UCSD-AML1 (cell line): ENCODE results near the gene UBALD1.

Experiments used
- DNase-seq: peaks from one replicate; lab custom pipeline; 2025; ENCODE audit not compliant: unreplicated experiment; lab: John Stamatoyannopoulos, UW

UBALD1 gene

DNA sequence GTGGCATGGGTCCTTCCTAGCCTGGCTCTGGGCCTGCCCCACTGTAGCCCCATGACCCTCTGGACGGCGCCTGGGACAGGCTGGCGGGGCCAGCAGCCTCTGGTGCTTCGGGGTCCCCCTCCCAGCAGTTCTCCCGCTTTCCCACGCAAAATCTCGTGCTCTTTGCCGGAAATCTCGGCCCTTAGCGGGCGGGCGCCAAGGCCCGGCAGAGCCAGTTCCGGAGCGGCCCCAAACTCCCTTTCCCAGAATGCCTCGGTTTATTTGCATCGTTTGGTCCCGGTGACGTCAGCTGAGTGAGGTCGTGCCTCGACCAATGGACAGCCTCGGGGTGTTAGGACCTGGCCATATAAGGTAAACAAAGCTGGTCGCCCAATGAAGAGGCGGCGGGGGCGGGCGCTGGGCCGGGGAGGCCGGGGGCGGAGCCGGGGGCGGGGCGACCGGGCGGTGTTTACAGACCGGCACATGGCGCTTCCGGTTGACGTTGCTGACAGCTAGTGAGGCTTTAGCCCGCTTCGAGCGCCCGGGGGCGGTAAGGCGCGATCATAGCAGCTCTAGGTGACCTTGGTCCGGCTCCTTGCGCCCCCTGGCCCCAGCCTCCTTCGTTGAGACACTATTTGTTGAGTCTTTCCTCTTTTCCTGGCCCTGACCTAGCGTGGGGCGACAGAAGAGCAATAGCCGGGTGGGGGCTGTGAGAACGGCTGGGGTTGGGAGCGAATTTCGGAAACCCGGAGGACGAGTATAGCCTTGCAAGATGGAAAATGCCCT, 1.5 kb upstream of the UBALD1 start:
- peak; percentile 98 for DNase-seq

DNA sequence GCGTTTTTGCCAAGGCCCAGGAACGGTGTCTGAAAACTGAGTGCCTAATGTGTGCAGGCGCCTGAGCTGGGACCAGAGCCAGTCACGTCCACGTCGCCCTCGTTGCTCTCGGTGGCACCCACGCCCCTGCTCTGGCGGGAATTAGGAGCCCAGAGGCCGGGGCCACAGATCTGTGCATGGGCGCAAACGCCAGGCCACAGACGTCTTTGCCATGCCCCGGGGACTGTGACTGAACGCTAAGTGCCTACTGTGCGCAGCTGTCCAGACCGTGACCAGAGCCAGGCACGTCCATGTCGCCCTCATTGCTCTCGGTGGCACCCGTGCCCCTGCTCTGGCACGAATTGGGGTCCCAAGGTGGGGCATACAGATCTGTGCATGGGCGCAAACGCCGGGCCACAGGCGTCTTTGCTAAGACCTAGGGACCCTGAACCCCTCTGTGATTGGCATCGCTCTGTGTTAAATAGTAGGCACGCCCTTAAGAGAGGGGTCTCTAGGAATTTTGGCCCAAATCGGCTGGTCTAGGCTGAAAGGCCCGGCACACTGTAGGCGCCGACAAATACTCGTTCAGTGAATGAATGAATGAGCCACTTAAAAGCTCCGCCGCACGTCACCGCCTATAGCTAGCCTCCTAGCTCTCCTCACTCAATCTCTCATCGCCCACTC, 827 bp upstream of the UBALD1 start:
- no peak for DNase-seq

DNA sequence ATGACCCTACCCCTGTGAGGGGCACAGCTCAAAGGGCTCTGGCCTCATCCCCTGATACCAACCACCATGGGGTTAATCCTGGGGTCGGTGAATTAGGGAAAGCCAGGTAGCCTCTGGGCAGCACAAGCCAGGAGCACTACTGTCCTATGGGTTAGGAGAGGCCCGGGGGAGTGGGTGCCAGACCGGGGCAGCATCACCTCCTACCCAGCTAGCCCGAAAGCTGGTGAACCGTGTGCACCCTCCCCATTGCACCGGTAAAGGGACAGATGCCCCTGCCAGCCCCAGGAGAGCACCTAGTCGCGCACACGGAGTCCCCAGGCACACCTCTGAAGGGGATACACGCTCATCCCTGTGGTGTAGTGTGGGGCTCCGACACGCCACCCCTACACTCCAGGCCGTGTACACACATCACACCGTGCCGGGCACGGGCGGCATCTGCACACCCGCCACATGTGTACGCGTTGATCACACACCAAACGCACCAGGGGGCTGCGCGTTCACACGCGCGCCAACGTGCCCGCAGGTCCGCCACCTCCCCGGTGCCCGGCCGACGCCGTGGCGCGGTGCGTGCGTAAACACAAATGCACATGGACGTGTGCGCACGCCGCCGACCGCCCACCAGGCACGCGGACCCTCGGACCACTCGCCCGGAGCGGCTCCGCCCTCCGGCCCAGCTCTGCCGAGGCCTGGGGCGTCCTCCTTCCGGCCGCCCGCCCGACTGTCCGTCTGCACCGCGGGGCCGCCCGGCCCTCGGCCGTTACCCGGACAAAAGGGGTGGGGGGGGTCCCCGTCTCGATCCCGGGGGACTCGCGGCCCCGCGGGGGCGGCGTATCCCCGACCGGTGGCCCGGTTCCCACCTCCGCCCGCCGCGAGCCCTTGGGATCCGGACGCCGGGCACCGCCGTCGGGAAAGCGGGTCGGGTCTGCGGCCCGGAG, 785 bp downstream of the UBALD1 start:
- DNase-seq = peak; percentile 35

DNA sequence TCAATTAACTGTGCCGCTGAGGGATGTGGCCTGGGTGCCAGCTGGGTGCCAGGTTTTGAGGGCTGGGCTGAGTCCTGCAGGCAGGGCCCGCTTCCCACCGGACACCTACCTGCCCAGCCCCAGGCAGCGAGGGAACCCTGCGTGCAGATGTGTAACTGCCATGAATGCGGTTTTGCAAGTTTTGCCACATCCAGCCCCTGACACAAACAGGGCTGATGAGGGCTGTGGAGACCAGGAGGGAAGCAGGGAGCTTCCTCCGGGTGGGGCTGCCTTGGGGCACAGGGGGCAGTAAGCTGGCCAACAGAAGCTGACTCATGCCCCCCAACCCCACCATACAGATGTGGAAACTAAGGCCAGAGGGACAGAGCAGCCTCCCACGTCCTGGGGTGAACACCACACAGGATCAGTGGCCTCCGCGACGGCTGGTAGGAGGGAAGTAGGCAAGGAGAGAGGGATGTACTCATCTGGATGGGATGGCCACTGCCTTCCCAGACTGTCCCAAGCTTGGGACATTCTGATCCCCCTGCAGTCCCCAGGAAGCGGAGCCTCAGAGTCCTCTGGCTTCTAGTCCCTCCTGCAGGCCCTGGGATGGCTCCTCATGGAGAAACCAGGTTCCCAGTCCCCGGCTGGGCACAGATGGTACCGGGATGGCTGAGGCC, 1.6 kb downstream of the UBALD1 start:
- no peak for DNase-seq

- DNase-seq = no peak
These were observed 2.2 kb downstream of the UBALD1 start for GRCh38 chr16:4612474-4612931.

- DNase-seq = no peak
These were observed 3.2 kb downstream of the UBALD1 start for GRCh38 chr16:4611337-4612021.

DNA sequence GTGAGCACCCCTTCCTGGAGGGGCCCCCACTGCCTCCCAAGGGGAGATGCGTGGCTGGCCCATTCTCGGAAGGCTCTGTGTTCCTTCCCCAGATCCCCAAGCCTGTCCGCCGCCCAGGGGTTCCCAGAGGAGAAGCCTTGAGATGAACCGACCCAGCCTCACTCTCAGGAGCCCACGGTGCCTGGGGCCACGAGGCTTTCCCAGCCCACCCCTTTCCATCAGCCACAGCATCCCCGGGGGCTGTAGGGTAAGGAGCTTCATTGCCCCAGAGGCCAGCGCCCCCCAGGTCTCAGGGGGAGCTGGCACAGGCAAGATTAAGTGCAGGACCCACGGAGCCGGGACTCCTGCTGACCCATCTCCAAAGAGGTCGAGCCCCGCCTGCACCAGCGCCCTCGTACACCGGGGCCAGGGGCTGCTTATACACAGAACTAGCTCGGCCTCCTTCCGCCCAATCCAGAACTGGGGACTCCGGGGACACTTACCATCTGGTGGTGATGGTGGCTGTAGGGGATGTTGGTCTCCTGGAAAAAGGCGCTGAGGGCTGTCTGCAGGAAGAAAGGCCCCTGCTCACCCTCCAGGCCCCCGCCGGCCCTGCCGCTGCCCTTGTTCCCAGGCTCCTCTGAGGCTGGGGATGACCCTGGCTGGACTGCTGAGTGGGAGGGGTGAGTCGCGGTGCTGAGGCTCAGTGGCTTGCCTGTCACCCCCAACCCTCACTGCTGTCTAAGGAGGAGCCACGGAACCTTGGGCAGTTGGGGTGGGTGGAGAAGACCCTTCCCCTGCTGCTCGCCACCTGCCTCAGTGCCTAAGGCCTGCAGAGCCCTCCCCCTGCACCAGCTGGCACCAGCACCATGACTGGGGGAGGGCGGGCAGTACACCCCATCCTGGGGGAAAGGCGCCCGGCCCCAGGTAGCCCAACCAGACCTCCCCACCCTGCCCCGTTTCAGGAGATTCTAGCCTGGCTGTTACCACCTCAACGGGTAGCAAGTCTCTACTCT, 4.4 kb downstream of the UBALD1 start:
- no peak for DNase-seq

- DNase-seq = no peak
These were observed 5.3 kb downstream of the UBALD1 start for GRCh38 chr16:4609200-4610010.

DNA sequence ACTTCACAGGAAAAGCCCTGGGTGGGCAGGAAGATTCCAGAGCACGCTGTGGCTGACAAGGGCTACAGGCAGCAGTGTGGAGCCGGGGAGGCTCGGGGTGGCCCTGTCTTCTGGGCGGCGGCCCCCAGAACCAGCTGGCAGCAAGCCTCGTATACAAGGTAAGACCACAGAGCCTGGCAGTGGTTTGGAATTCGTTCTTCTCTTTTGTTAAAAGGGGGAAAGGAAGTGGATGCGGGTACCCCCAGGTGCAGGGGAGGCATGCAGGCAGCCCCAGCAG, 6.0 kb downstream of the UBALD1 start:
- no peak for DNase-seq

DNA sequence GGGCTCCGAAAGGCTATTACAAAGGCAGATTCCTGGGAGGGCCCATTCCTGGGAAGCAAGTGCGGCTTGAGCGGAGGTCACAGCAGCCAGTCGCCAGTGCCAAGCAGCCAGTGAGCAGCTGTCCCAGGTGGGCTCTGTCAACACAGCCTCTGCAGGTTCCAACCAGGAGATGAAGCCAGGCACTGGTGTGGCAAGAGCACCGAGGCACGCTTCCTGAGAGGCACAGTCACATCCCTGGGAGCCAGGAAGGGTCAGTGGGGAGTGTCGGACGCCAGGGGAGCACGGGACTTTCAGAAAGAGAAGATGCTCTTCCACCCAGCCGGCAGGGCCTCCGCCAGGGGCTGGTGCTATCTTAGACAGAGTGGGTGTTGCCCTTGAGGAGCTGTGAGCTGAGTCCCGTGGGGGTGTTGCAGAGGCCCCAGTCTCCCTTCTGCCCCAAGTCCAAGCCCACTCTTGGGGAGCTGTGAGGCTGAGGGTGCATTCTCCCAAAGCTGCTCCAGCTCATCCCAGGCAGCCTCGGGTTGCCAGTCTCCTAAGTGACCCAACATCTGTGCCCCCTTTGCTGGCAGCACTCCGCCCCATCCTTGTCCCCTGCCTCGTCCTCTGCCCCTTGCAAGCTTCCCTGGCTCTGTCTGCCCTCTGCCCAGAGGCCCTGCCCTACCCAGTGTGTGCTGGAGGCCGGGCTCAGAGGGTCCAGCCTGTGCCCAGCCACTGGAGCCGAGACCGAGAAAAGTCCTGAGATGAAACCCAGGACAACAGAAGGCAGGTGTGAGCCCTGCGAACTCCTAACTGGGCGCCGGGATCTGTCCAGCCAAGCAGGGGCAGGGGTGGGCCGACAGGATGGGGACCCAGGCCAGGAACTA, 6.6 kb downstream of the UBALD1 start:
- no peak for DNase-seq

DNA sequence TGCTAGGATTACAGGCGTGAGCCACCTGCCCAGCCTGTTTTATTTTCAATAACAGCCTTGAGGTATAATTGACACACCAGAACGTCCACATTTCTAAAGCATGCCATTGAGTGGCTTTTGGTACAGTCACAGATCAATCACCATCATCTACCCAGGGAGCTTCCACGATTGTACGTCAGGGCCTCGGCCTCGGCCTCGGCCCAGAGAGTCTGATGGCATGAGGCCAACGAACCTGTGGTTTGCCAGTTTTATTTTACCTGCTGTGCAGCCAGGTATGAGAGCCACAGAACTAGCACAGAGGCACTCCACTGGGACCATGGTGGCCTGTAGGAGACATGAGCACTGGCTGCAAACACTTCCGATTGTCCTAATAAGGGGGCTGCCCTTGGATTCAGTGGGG, 8.3 kb downstream of the UBALD1 start:
- no peak for DNase-seq

GRCh38 chr16:4604401-4604800, 10.3 kb downstream of the UBALD1 start:
- DNase-seq = no peak

DNA sequence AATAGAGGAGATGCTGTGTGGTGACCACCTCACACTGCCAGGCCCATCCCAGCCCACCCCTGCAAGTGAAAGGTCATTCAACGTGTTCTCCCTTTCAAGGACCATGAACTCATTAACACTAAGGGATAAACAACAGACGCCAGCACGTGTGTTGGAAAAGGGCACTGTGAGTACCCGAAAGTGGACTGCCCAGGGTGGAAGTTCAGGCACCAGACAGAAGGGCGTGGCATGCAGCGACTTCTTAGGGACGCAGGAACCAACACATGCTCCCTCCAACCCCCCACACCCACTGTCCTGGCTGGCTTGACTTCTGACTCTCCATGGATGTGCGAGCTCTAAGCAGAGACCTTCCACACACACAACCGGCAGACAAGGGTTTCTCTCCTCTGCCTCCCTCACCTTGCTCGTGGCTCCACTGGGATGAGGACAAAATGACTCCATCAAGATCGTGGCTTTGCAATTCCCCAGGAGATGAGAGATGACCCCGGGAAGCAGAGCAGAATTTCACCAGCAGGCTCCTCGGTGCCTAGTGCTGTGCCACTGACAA, 11.0 kb downstream of the UBALD1 start:
- no peak for DNase-seq

GRCh38 chr16:4602331-4602730, 12.4 kb downstream of the UBALD1 start:
- DNase-seq = no peak

- DNase-seq = no peak
These were observed 12.9 kb downstream of the UBALD1 start for GRCh38 chr16:4601864-4602186.

- no peak for DNase-seq
These were observed 13.4 kb downstream of the UBALD1 start for GRCh38 chr16:4601036-4601863.

GRCh38 chr16:4599545-4599944, 15.1 kb downstream of the UBALD1 start:
- DNase-seq = no peak
